Colonic mucosa (tissue), 4 donors: ENCODE data around the gene ZNF230. TPM values are rescaled to one million over a fixed set of nuclear protein-coding genes. Genes with fewer than 3 reads are reported as not detected.
A peak's percentile ranks its signal among the peaks of the same experiment; 100 is the strongest.

Source experiments
- DNase-seq: peaks from one replicate; pipeline ENCODE4 v3.0.0-alpha.2; 2020
- H3K27ac ChIP-seq: fragments of 200-600 bp; one replicate; pipeline ENCODE4 v1.8.0; 2021
- H3K27me3 ChIP-seq: fragments of 200-600 bp; one replicate; pipeline ENCODE4 v1.8.0; 2021
- H3K36me3 ChIP-seq: fragments of 200-600 bp; one replicate; pipeline ENCODE4 v1.8.0; 2021
- H3K4me1 ChIP-seq: fragments of 200-600 bp; one replicate; pipeline ENCODE4 v1.8.0; 2021; ENCODE audit warnings: mild to moderate bottlenecking
- H3K4me3 ChIP-seq: fragments of 200-600 bp; one replicate; pipeline ENCODE4 v1.8.0; 2021
- H3K9ac ChIP-seq, 2 donors: one replicate each; pipeline ENCODE4 v1.7.0; 2013; ENCODE audit warnings: control low read depth in 2 of 2, low read depth in 2 of 2, low read length in 2 of 2
- H3K9me3 ChIP-seq: fragments of 200-600 bp; one replicate; pipeline ENCODE4 v1.8.0; 2021
- CTCF ChIP-seq: fragments of 200-600 bp; IDR thresholded peaks from one replicate; pipeline ENCODE4 v1.8.0; 2022; ENCODE audit warnings: antibody characterized with exemption, mild to moderate bottlenecking
- intact Hi-C: fragments of 100-400 bp; cut with DNase I; formaldehyde crosslinking; loops from one replicate; pipeline ENCODE4 v1.14.1; 2022
- total RNA-seq, 2 donors: library from RNA; stranded (reverse); fragmentation: NEBNext Ultra II Directional in 1 of 2; extraction: Animal tissue kit (Norgen Biotek cat#: 25700) in 1 of 2; gene quantifications; one replicate each; pipeline ENCODE4 v1.2.1, GENCODE V29; 2021
- donor health status: healthy.
- donor health status: DM: no; HTN: no; CAD: no.
- donor health status: DM: no; HTN: no; CAD: no.

Gene ZNF230
- total RNA-seq, 2 donors from 2014 or later = 2.3 to 2.9 TPM

GRCh38 chr19:44019498-44019897 lies 16.7 kb downstream of the ZNF230 start:
- no peaks in the 10 kb centered on the region for H3K27me3 ChIP-seq
- no peaks in the 10 kb centered on the region for H3K36me3 ChIP-seq
- no peak overlapping the region for H3K4me3 ChIP-seq
- TF ChIP-seq CTCF = no peak
- H3K27ac ChIP-seq = no peak overlapping the region
- H3K4me1 ChIP-seq = no peaks in the 10 kb centered on the region
- no peaks in the 10 kb centered on the region for H3K9me3 ChIP-seq
- no peak for DNase-seq
- H3K9ac ChIP-seq = no peak overlapping the region
- intact Hi-C loops = no loop called here

- Histone ChIP-seq H3K9ac (no peak overlapping the region), H3K4me3 (no peak overlapping the region), H3K27me3 (no peaks in the 10 kb centered on the region), H3K27ac (no peak overlapping the region), H3K4me1 (no peaks in the 10 kb centered on the region), H3K36me3 (no peaks in the 10 kb centered on the region), H3K9me3 (no peaks in the 10 kb centered on the region)
- DNase-seq = no peak
- TF ChIP-seq CTCF = no peak
- intact Hi-C loops = loop anchor here (10.0 kb wide), 1 partner anchor 94 kb away; the partner anchor contains the start of gene ZNF225
These were observed 18.5 kb downstream of the ZNF230 start for GRCh38 chr19:44021221-44021620.

GRCh38 chr19:44024900-44025216 lies 22.1 kb downstream of the ZNF230 start:
- H3K9me3 ChIP-seq = no peaks in the 10 kb centered on the region
- DNase-seq = no peak
- no peaks in the 10 kb centered on the region for H3K36me3 ChIP-seq
- H3K4me3 ChIP-seq = peak overlapping the region; percentile 76
- intact Hi-C loops = loop anchor here (10.0 kb wide), 1 partner anchor 90 kb away; the partner anchor contains the start of gene ZNF225
- H3K27me3 ChIP-seq = no peaks in the 10 kb centered on the region
- no peak overlapping the region for H3K27ac ChIP-seq
- H3K9ac ChIP-seq = peak overlapping the region in 1 of 2 donors; percentile 75
- no peak for TF ChIP-seq CTCF
- H3K4me1 ChIP-seq = no peaks in the 10 kb centered on the region

GRCh38 chr19:44025217-44025936 lies 22.6 kb downstream of the ZNF230 start, which contains the start of gene ZNF222:
TSS of gene ZNF222 (plus strand) at chr19:44025379. CDS start at chr19:44025437, 58 bp downstream.
- Histone ChIP-seq H3K9ac (peak within 1 kb of the TSS; percentile 75 to 76), H3K4me1 (no peaks in the 10 kb centered on the region), H3K36me3 (no peaks in the 10 kb centered on the region), H3K27ac (no peak within 1 kb of the TSS), H3K9me3 (no peaks in the 10 kb centered on the region), H3K4me3 (peak within 1 kb of the TSS; percentile 76), H3K27me3 (no peaks in the 10 kb centered on the region)
- intact Hi-C loops = loop anchor here (10.0 kb wide), 1 partner anchor 89 kb away; the partner anchor contains the start of gene ZNF225
- peak; percentile 90 for DNase-seq
- TF ChIP-seq CTCF = no peak

- H3K27ac ChIP-seq = no peak overlapping the region
- H3K4me1 ChIP-seq = no peaks in the 10 kb centered on the region
- no peaks in the 10 kb centered on the region for H3K27me3 ChIP-seq
- no peak for DNase-seq
- H3K9ac ChIP-seq = no peak overlapping the region
- H3K4me3 ChIP-seq = no peak overlapping the region
- H3K9me3 ChIP-seq = no peaks in the 10 kb centered on the region
- no peak for TF ChIP-seq CTCF
- intact Hi-C loops = loop anchor here (10.0 kb wide), 1 partner anchor 88 kb away; the partner anchor contains the start of gene ZNF225
- H3K36me3 ChIP-seq = no peaks in the 10 kb centered on the region
These were observed 23.9 kb downstream of the ZNF230 start for GRCh38 chr19:44026622-44027021.
